HEK293 (cell line): ENCODE data around the gene PPP1R1B.

Experiments used
- CTCF ChIA-PET: fragments of 350-600 bp; formaldehyde crosslinking; extraction: SDS; loops from one replicate; lab custom pipeline; 2021; ENCODE audit warnings: antibody characterized with exemption; lab: Yijun Ruan, JAX
- POLR2A ChIA-PET: fragments of 300-600 bp; formaldehyde crosslinking; extraction: SDS; loops from one replicate; lab custom pipeline; 2020; ENCODE audit warnings: antibody characterized with exemption, inconsistent platforms; lab: Yijun Ruan, JAX
- H3K27ac ChIP-seq: fragments of 200-500 bp; sonication (Bioruptor generic); 2 replicates; pipeline ENCODE4 v1.5.1; 2014; ENCODE audit warnings: low read depth, low read length, control low read depth, inconsistent platforms; ENCODE audit errors: extremely low read depth
- H3K36me3 ChIP-seq, 2 experiments: fragments of 200-500 bp in 1 of 2; sonication (Bioruptor generic) in 1 of 2; 1 replicate in 1 of 2; 2 replicates in 1 of 2; pipeline ENCODE4 v1.5.1; 2014 to 2017; ENCODE audit warnings: inconsistent platforms in 2 of 2, low read length in 2 of 2; ENCODE audit not compliant: control insufficient read depth in 2 of 2, insufficient read depth in 1 of 2
- H3K4me1 ChIP-seq: fragments of 200-500 bp; sonication (Bioruptor generic); 2 replicates; pipeline ENCODE4 v1.5.1; 2014; ENCODE audit warnings: mild to moderate bottlenecking, low read length, inconsistent platforms; ENCODE audit not compliant: control insufficient read depth, insufficient read depth
- H3K4me3 ChIP-seq: 2 replicates; pipeline ENCODE4 v1.5.1; 2011; ENCODE audit warnings: low read depth, mild to moderate bottlenecking, control low read depth, low read length, moderate library complexity
- H3K9me3 ChIP-seq: fragments of 200-500 bp; sonication (Bioruptor generic); 2 replicates; pipeline ENCODE4 v1.5.1; 2014; ENCODE audit warnings: low read depth, low read length, inconsistent platforms; ENCODE audit not compliant: control insufficient read depth, insufficient read depth
- BCL11A ChIP-seq: fragments of 450-650 bp; formaldehyde crosslinking; IDR thresholded peaks from 2 replicates; pipeline ENCODE4 v1.5.1; 2016; ENCODE audit warnings: low read depth, missing biosample characterization, missing genetic modification characterization
- BCL6B ChIP-seq: fragments of 450-650 bp; formaldehyde crosslinking; IDR thresholded peaks from 2 replicates; pipeline ENCODE4 v1.5.1; 2017; ENCODE audit warnings: missing biosample characterization, missing genetic modification characterization
- GLIS1 ChIP-seq: fragments of 450-650 bp; formaldehyde crosslinking; IDR thresholded peaks from 2 replicates; pipeline ENCODE4 v1.5.1; 2016; ENCODE audit warnings: missing biosample characterization, missing genetic modification characterization
- HIC1 ChIP-seq: fragments of 450-650 bp; formaldehyde crosslinking; IDR thresholded peaks from 2 replicates; pipeline ENCODE4 v1.5.1; 2016; ENCODE audit warnings: missing biosample characterization, missing genetic modification characterization
- MEIS1 ChIP-seq: sonication (generic); formaldehyde crosslinking; IDR thresholded peaks from 2 replicates; pipeline ENCODE4 v1.8.1; 2022; ENCODE audit warnings: missing genetic modification reagents, mild to moderate bottlenecking, borderline replicate concordance
- WT1 ChIP-seq: fragments of 450-650 bp; formaldehyde crosslinking; IDR thresholded peaks from 2 replicates; pipeline ENCODE4 v1.5.1; 2016; ENCODE audit warnings: missing biosample characterization, missing genetic modification characterization
- ZBTB1 ChIP-seq: fragments of 450-650 bp; formaldehyde crosslinking; IDR thresholded peaks from 2 replicates; pipeline ENCODE4 v1.5.1; 2016; ENCODE audit warnings: missing biosample characterization, missing genetic modification characterization
- ZBTB8A ChIP-seq: fragments of 450-650 bp; formaldehyde crosslinking; IDR thresholded peaks from 2 replicates; pipeline ENCODE4 v1.5.1; 2016; ENCODE audit warnings: missing biosample characterization, missing genetic modification characterization
- ZFP69B ChIP-seq: fragments of 450-650 bp; formaldehyde crosslinking; IDR thresholded peaks from 2 replicates; pipeline ENCODE4 v1.5.1; 2016; ENCODE audit warnings: missing biosample characterization, missing genetic modification characterization
- ZIC2 ChIP-seq: fragments of 450-650 bp; formaldehyde crosslinking; IDR thresholded peaks from 2 replicates; pipeline ENCODE4 v1.5.1; 2016; ENCODE audit warnings: missing biosample characterization, missing genetic modification characterization
- ZNF132 ChIP-seq: fragments of 450-650 bp; formaldehyde crosslinking; IDR thresholded peaks from 2 replicates; pipeline ENCODE4 v1.5.1; 2017; ENCODE audit warnings: missing biosample characterization, missing genetic modification characterization, borderline replicate concordance
- ZNF138 ChIP-seq: fragments of 450-650 bp; formaldehyde crosslinking; IDR thresholded peaks from 2 replicates; pipeline ENCODE4 v1.5.1; 2016; ENCODE audit warnings: missing biosample characterization, missing genetic modification characterization, borderline replicate concordance
- ZNF19 ChIP-seq: fragments of 450-650 bp; formaldehyde crosslinking; IDR thresholded peaks from 2 replicates; pipeline ENCODE4; 2016; ENCODE audit warnings: missing biosample characterization, missing genetic modification characterization, low read depth
- ZNF2 ChIP-seq: fragments of 450-650 bp; formaldehyde crosslinking; IDR thresholded peaks from 2 replicates; pipeline ENCODE4 v1.5.1; 2016; ENCODE audit warnings: missing biosample characterization, missing genetic modification characterization
- ZNF335 ChIP-seq: fragments of 450-650 bp; formaldehyde crosslinking; conservative IDR thresholded peaks from 2 replicates; pipeline ENCODE4 v1.5.1; 2016; ENCODE audit warnings: missing biosample characterization, missing genetic modification characterization
- ZNF394 ChIP-seq: fragments of 450-650 bp; formaldehyde crosslinking; IDR thresholded peaks from 2 replicates; pipeline ENCODE4 v1.5.1; 2016; ENCODE audit warnings: missing biosample characterization, missing genetic modification characterization, mild to moderate bottlenecking, moderate library complexity, borderline replicate concordance
- ZNF433 ChIP-seq: fragments of 450-650 bp; formaldehyde crosslinking; IDR thresholded peaks from 2 replicates; pipeline ENCODE4 v1.5.1; 2016; ENCODE audit warnings: missing biosample characterization, missing genetic modification characterization, low read depth
- ZNF501 ChIP-seq: fragments of 450-650 bp; formaldehyde crosslinking; IDR thresholded peaks from 2 replicates; pipeline ENCODE4 v1.5.1; 2016; ENCODE audit warnings: missing biosample characterization, missing genetic modification characterization
- ZNF529 ChIP-seq: fragments of 450-650 bp; formaldehyde crosslinking; IDR thresholded peaks from 2 replicates; pipeline ENCODE4 v1.5.1; 2017; ENCODE audit warnings: missing genetic modification characterization, missing biosample characterization; ENCODE audit not compliant: insufficient replicate concordance
- ZNF596 ChIP-seq: fragments of 450-650 bp; IDR thresholded peaks from 2 replicates; pipeline ENCODE4 v1.5.0; 2018; ENCODE audit warnings: missing biosample characterization, mild to moderate bottlenecking, missing genetic modification characterization, moderate library complexity
- ZNF747 ChIP-seq: fragments of 450-650 bp; formaldehyde crosslinking; IDR thresholded peaks from 2 replicates; pipeline ENCODE4 v1.5.1; 2016; ENCODE audit warnings: missing biosample characterization, missing genetic modification characterization
- ZNF76 ChIP-seq: fragments of 450-650 bp; formaldehyde crosslinking; IDR thresholded peaks from 2 replicates; pipeline ENCODE4; 2016; ENCODE audit warnings: low read depth, missing biosample characterization, missing genetic modification characterization, borderline replicate concordance
- TF ChIP-seq, protein P1 (sequence below): fragments of 450-650 bp; formaldehyde crosslinking; IDR thresholded peaks from 2 replicates; pipeline ENCODE4 v1.5.1; 2016; ENCODE audit warnings: missing biosample characterization, missing genetic modification characterization
- TF ChIP-seq, protein P2 (sequence below): fragments of 450-650 bp; formaldehyde crosslinking; IDR thresholded peaks from 2 replicates; pipeline ENCODE4 v1.5.1; 2016; ENCODE audit warnings: missing biosample characterization, missing genetic modification characterization
- TF ChIP-seq, protein P3 (sequence below): fragments of 450-650 bp; formaldehyde crosslinking; IDR thresholded peaks from 2 replicates; pipeline ENCODE4 v1.5.1; 2016; ENCODE audit warnings: missing biosample characterization, missing genetic modification characterization
- TF ChIP-seq, protein P4 (sequence below): fragments of 450-650 bp; IDR thresholded peaks from 2 replicates; pipeline ENCODE4 v1.5.1; 2018; ENCODE audit warnings: missing biosample characterization, mild to moderate bottlenecking, missing genetic modification characterization

Gene PPP1R1B

DNA sequence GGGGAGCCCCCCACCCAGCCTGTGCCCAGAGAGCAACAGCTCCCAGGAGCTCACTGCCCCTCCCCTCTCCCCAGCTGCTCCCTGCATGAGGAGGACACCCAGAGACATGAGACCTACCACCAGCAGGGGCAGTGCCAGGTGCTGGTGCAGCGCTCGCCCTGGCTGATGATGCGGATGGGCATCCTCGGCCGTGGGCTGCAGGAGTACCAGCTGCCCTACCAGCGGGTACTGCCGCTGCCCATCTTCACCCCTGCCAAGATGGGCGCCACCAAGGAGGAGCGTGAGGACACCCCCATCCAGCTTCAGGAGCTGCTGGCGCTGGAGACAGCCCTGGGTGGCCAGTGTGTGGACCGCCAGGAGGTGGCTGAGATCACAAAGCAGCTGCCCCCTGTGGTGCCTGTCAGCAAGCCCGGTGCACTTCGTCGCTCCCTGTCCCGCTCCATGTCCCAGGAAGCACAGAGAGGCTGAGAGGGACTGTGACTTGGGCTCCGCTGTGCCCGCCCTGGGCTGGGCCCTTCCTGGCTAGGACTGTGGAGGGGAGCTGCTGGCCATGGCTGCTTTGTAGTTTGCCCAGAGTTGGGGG lies 39.0 kb downstream of the PPP1R1B start (continued):
- TF ChIP-seq HIC1 (peak; percentile 91), GLIS1 (tag by site-specific recombination) (peak; percentile 99), ZNF596 (tag by site-specific recombination) (no peak), ZIC2 (tag by site-specific recombination) (peak; percentile 95), ZNF76 (tag by site-specific recombination) (no peak), ZNF394 (peak; percentile 57; the same call in 1 of the 2 replicates)
- TF ChIP-seq, protein P1, sequence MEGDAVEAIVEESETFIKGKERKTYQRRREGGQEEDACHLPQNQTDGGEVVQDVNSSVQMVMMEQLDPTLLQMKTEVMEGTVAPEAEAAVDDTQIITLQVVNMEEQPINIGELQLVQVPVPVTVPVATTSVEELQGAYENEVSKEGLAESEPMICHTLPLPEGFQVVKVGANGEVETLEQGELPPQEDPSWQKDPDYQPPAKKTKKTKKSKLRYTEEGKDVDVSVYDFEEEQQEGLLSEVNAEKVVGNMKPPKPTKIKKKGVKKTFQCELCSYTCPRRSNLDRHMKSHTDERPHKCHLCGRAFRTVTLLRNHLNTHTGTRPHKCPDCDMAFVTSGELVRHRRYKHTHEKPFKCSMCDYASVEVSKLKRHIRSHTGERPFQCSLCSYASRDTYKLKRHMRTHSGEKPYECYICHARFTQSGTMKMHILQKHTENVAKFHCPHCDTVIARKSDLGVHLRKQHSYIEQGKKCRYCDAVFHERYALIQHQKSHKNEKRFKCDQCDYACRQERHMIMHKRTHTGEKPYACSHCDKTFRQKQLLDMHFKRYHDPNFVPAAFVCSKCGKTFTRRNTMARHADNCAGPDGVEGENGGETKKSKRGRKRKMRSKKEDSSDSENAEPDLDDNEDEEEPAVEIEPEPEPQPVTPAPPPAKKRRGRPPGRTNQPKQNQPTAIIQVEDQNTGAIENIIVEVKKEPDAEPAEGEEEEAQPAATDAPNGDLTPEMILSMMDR (tag by site-specific recombination): peak; percentile 73
- TF ChIP-seq, protein P2, sequence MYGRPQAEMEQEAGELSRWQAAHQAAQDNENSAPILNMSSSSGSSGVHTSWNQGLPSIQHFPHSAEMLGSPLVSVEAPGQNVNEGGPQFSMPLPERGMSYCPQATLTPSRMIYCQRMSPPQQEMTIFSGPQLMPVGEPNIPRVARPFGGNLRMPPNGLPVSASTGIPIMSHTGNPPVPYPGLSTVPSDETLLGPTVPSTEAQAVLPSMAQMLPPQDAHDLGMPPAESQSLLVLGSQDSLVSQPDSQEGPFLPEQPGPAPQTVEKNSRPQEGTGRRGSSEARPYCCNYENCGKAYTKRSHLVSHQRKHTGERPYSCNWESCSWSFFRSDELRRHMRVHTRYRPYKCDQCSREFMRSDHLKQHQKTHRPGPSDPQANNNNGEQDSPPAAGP (tag by site-specific recombination): 0 out of 2 replicates have a peak, but pooled peaks have one; percentile 15

GRCh38 chr17:39666231-39666600 lies 39.5 kb downstream of the PPP1R1B start:
- H3K36me3 ChIP-seq: peaks cover 0 to 18% of the 10 kb centered on the region in 2 experiments; a peak in 1 of 3 replicates
- no peak overlapping the region for H3K4me3 ChIP-seq
- ChIA-PET CTCF (interaction anchor here (0.6 to 11.6 kb wide), 9 partner anchors 15 to 139 kb away, joined by 3 to 168 read pairs (median 3); partner anchors contain the start of gene PPP1R1B), POLR2A (interaction anchor here (0.6 to 1.4 kb wide), 5 partner anchors 10 to 98 kb away, joined by 3 to 5 read pairs (median 3); partner anchors contain the start of gene ERBB2)
- no peaks in the 10 kb centered on the region for H3K9me3 ChIP-seq
- H3K4me1 ChIP-seq: peaks cover 9% of the 10 kb centered on the region
- TF ChIP-seq ZBTB8A (tag by site-specific recombination): 0 out of 2 replicates have a peak, but pooled peaks have one; percentile 33
- TF ChIP-seq BCL11A (tag by site-specific recombination): 0 out of 2 replicates have a peak, but pooled peaks have one; percentile 10
- TF ChIP-seq WT1 (tag by site-specific recombination): no peak
- TF ChIP-seq BCL6B: no peak
- no peak for TF ChIP-seq ZBTB1 (tag by site-specific recombination)
- TF ChIP-seq ZFP69B (tag by site-specific recombination): peak; percentile 56; the same call in 1 of the 2 replicates
- TF ChIP-seq, protein P3, sequence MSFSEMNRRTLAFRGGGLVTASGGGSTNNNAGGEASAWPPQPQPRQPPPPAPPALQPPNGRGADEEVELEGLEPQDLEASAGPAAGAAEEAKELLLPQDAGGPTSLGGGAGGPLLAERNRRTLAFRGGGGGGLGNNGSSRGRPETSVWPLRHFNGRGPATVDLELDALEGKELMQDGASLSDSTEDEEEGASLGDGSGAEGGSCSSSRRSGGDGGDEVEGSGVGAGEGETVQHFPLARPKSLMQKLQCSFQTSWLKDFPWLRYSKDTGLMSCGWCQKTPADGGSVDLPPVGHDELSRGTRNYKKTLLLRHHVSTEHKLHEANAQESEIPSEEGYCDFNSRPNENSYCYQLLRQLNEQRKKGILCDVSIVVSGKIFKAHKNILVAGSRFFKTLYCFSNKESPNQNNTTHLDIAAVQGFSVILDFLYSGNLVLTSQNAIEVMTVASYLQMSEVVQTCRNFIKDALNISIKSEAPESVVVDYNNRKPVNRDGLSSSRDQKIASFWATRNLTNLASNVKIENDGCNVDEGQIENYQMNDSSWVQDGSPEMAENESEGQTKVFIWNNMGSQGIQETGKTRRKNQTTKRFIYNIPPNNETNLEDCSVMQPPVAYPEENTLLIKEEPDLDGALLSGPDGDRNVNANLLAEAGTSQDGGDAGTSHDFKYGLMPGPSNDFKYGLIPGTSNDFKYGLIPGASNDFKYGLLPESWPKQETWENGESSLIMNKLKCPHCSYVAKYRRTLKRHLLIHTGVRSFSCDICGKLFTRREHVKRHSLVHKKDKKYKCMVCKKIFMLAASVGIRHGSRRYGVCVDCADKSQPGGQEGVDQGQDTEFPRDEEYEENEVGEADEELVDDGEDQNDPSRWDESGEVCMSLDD (tag by site-specific recombination): no peak
- TF ChIP-seq ZNF335: peak; percentile 32; the same call in 1 of the 2 replicates
- TF ChIP-seq ZNF138 (tag by site-specific recombination): no peak
- no peak for TF ChIP-seq MEIS1 (CRISPR knock-in tag)
- TF ChIP-seq, protein P4, sequence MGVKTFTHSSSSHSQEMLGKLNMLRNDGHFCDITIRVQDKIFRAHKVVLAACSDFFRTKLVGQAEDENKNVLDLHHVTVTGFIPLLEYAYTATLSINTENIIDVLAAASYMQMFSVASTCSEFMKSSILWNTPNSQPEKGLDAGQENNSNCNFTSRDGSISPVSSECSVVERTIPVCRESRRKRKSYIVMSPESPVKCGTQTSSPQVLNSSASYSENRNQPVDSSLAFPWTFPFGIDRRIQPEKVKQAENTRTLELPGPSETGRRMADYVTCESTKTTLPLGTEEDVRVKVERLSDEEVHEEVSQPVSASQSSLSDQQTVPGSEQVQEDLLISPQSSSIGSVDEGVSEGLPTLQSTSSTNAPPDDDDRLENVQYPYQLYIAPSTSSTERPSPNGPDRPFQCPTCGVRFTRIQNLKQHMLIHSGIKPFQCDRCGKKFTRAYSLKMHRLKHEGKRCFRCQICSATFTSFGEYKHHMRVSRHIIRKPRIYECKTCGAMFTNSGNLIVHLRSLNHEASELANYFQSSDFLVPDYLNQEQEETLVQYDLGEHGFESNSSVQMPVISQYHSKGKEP (tag by site-specific recombination): 0 out of 2 replicates have a peak, but pooled peaks have one; percentile 34
- no peak for TF ChIP-seq ZNF529
- no peak for TF ChIP-seq ZNF2 (tag by site-specific recombination)
- TF ChIP-seq ZNF433 (tag by site-specific recombination): no peak
- TF ChIP-seq ZNF132 (tag by site-specific recombination): no peak
- TF ChIP-seq ZNF747 (tag by site-specific recombination): no peak
- no peak for TF ChIP-seq ZNF19 (tag by site-specific recombination)
- no peak for TF ChIP-seq ZNF501 (tag by site-specific recombination)
- no peak overlapping the region for H3K27ac ChIP-seq
